Smooth muscle cell (in vitro differentiated cells): ENCODE data around the gene NAALADL2. TPM values are rescaled to one million over a fixed set of nuclear protein-coding genes. Genes with fewer than 3 reads are reported as not detected.

Source experiments
- DNase-seq: peaks from one replicate; lab custom pipeline; 2025; ENCODE audit not compliant: unreplicated experiment; lab: John Stamatoyannopoulos, UW
- H2AFZ ChIP-seq: fragments of 200-600 bp; sonication (generic); 2 replicates; pipeline ENCODE4 v1.6.0; 2016; ENCODE audit warnings: antibody characterized with exemption, low read depth, mild to moderate bottlenecking
- H3F3A ChIP-seq: fragments of 200-600 bp; sonication (generic); 2 replicates; pipeline ENCODE4 v1.6.0; 2017; ENCODE audit warnings: antibody characterized with exemption, low read depth
- H3K27ac ChIP-seq: fragments of 200-600 bp; sonication (generic); 2 replicates; pipeline ENCODE4 v1.5.1; 2016; ENCODE audit warnings: low read depth, mild to moderate bottlenecking
- H3K27me3 ChIP-seq: fragments of 200-600 bp; sonication (generic); 2 replicates; pipeline ENCODE4 v1.6.1; 2016; ENCODE audit warnings: low read depth, mild to moderate bottlenecking
- H3K36me3 ChIP-seq: fragments of 200-600 bp; sonication (generic); 2 replicates; pipeline ENCODE4 v1.5.1; 2016; ENCODE audit warnings: low read depth
- H3K4me1 ChIP-seq: fragments of 200-600 bp; sonication (generic); 2 replicates; pipeline ENCODE4 v1.5.1; 2016; ENCODE audit warnings: low read depth
- H3K4me2 ChIP-seq: fragments of 200-600 bp; sonication (generic); 2 replicates; pipeline ENCODE4 v1.6.0; 2016; ENCODE audit warnings: mild to moderate bottlenecking
- H3K4me3 ChIP-seq: fragments of 200-600 bp; sonication (generic); 2 replicates; pipeline ENCODE4 v1.5.1; 2016; ENCODE audit warnings: mild to moderate bottlenecking
- H3K79me2 ChIP-seq: fragments of 200-600 bp; sonication (generic); 2 replicates; pipeline ENCODE4 v1.6.0; 2016; ENCODE audit warnings: low read depth, mild to moderate bottlenecking
- H3K9ac ChIP-seq: fragments of 200-600 bp; sonication (generic); 2 replicates; pipeline ENCODE4 v1.6.0; 2016; ENCODE audit warnings: low read depth
- H3K9me3 ChIP-seq: fragments of 200-600 bp; sonication (generic); replicated peaks from 2 replicates; pipeline ENCODE4 v1.5.1; 2016; ENCODE audit warnings: low read depth
- H4K20me1 ChIP-seq: fragments of 200-600 bp; sonication (generic); 2 replicates; pipeline ENCODE4 v1.6.0; 2016; ENCODE audit warnings: low read depth
- CTCF ChIP-seq: fragments of 200-600 bp; sonication (generic); IDR thresholded peaks from 2 replicates; pipeline ENCODE4 v1.5.1; 2017; ENCODE audit warnings: borderline replicate concordance, mild to moderate bottlenecking, antibody characterized with exemption; ENCODE audit not compliant: insufficient read depth, poor library complexity, severe bottlenecking
- WGBS: methylation state at CpG from one replicate; pipeline ENCODE4 v1.1.7; 2016; ENCODE audit warnings: low lambda C conversion rate; 5-methylcytosine and 5-hydroxymethylcytosine counted together
- polyA plus RNA-seq: library from polyadenylated mRNA; unstranded; fragments of >200 nt; fragmentation: Nextera tagmentation; extraction: Ambion mirVana; gene quantifications from 2 replicates; pipeline ENCODE4 v1.2.1, GENCODE V29; 2016
- total RNA-seq: library from RNA; depleted of rRNA; stranded (reverse); fragments of >200 nt; gene quantifications from 2 replicates; pipeline ENCODE4 v1.2.3, GENCODE V29; 2014

Gene NAALADL2
- total and polyA plus RNA-seq, 2 experiments from 2014 or later, result 2.5 to 13.8 TPM

- TF ChIP-seq CTCF, result no peak
- 93% methylated on average over 1 of the region's 1 CpG for WGBS
- no peaks in the 10 kb centered on the region for H3K79me2 ChIP-seq
- H4K20me1 ChIP-seq, result no peaks in the 10 kb centered on the region
- no peak for DNase-seq
- H3K9me3 ChIP-seq, result no peaks in the 10 kb centered on the region
- H3K4me2 ChIP-seq, result no peak overlapping the region
- H3K27ac ChIP-seq, result no peak overlapping the region
- no peaks in the 10 kb centered on the region for H3K36me3 ChIP-seq
- no peak overlapping the region for H3K9ac ChIP-seq
- no peaks in the 10 kb centered on the region for H3K27me3 ChIP-seq
- H3F3A ChIP-seq, result no peaks in the 10 kb centered on the region
- H3K4me3 ChIP-seq, result no peak overlapping the region
- no peak overlapping the region for H2AFZ ChIP-seq
- H3K4me1 ChIP-seq, result peaks cover 10% of the 10 kb centered on the region
Measured at GRCh38 chr3:174844746-174845145, 14.4 kb upstream of the NAALADL2 start.

- H3K4me3 ChIP-seq, result no peak overlapping the region
- H3K79me2 ChIP-seq, result no peaks in the 10 kb centered on the region
- no peak overlapping the region for H3K4me2 ChIP-seq
- no peak overlapping the region for H3K9ac ChIP-seq
- no peaks in the 10 kb centered on the region for H3K27me3 ChIP-seq
- no peak for TF ChIP-seq CTCF
- H3K4me1 ChIP-seq, result peaks cover under 1% of the 10 kb centered on the region
- DNase-seq, result no peak
- 82% methylated on average over 1 of the region's 1 CpG for WGBS
- H3K9me3 ChIP-seq, result no peaks in the 10 kb centered on the region
- no peaks in the 10 kb centered on the region for H4K20me1 ChIP-seq
- no peaks in the 10 kb centered on the region for H3F3A ChIP-seq
- H3K36me3 ChIP-seq, result no peaks in the 10 kb centered on the region
- no peak overlapping the region for H3K27ac ChIP-seq
- no peak overlapping the region for H2AFZ ChIP-seq
Measured at GRCh38 chr3:174846055-174846454, 13.1 kb upstream of the NAALADL2 start.

DNA sequence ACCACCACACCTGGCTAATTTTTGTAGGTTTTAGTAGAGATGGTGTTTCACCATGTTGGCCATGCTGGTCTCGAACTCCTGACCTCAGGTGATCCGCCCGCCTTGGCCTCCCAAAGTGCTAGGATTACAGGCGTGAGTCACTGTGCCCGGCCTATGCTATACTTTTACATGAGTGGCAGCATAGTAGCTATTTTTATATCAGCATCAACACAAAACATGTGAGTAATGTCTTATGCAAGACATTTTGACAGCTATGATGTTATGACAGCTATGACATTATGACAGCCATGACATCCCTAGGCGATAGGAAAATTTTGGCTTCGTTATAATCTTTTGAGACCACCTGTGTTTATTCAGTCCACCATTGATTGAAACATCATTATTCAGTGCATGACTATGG lies 4.1 kb upstream of the NAALADL2 start:
- TF ChIP-seq CTCF, result no peak
- WGBS, result 87% methylated on average over 7 of the region's 7 CpGs
- H3K9ac ChIP-seq, result no peak overlapping the region

DNA sequence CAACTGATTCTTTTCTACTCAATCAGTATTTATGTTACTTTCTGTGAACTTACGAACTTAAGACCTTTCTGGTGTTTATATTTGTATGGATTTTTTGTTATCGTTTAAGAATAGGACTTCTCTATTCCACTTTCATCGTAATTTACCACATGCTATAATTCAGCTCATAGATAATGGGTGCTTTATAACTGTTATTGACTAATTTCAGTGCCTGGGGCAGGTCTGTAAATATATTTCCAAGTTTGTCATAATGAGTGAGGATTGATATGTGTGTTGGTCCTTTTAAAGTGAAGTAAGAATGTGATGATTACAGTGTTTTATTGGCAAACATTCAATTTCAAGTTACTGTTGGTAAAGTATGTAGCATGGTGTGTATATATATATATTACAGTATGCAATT lies 1.8 kb upstream of the NAALADL2 start:
- Histone ChIP-seq H3K9ac (no peak overlapping the region), H3K27ac (no peak overlapping the region), H4K20me1 (no peaks in the 10 kb centered on the region), H3K4me1 (no peaks in the 10 kb centered on the region), H3K9me3 (no peaks in the 10 kb centered on the region), H3F3A (no peaks in the 10 kb centered on the region), H3K79me2 (no peaks in the 10 kb centered on the region), H2AFZ (no peak overlapping the region), H3K4me2 (no peak overlapping the region), H3K27me3 (no peaks in the 10 kb centered on the region), H3K4me3 (no peak overlapping the region), H3K36me3 (no peaks in the 10 kb centered on the region)
- no peak for TF ChIP-seq CTCF
- WGBS, result 32% methylated on average over 3 of the region's 3 CpGs
- DNase-seq, result no peak

More for the DNA sequence above, 4.1 kb upstream of the NAALADL2 start:
- Histone ChIP-seq H3F3A (no peaks in the 10 kb centered on the region), H2AFZ (no peak overlapping the region), H3K4me1 (no peaks in the 10 kb centered on the region), H3K36me3 (no peaks in the 10 kb centered on the region), H3K27ac (no peak overlapping the region), H3K4me2 (no peak overlapping the region), H3K9me3 (no peaks in the 10 kb centered on the region), H3K4me3 (no peak overlapping the region), H4K20me1 (no peaks in the 10 kb centered on the region), H3K79me2 (no peaks in the 10 kb centered on the region), H3K27me3 (no peaks in the 10 kb centered on the region)
- DNase-seq, result no peak
